ENCODE measurements around the gene ARSB. TPM values are rescaled to one million over a fixed set of nuclear protein-coding genes. Genes with fewer than 3 reads are reported as not detected.

The ARSB gene
- total and polyA plus RNA-seq, 3 donors from 2014 or later, result 5.3 to 12.9 (median 11.8) TPM

DNA sequence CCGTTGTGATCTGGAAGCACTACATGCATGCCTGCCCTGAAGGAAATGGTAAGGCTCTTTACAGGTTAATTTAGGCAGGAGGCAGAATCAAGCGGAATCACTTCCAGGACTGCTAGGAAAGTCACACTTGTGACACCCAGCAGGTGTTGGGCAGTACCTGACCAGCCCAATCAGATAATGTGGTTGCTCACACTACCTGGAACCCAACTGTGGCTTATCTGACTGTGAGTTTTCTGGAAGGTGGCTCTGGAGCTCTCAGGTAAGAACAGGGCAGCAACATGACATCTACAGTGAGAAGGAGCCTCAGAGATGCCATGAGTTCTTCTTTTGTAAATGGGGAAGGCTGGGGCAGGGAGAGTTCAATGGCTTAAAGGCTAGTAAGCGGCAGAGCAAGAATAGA, 146.4 kb downstream of the ARSB start:
- Histone ChIP-seq H3K27me3 (no peaks in the 10 kb centered on the region), H3K4me3 (no peak overlapping the region), H3K4me1 (no peaks in the 10 kb centered on the region), H3K27ac (no peak overlapping the region), H3K36me3 (ENCODE audit: low read depth, missing control alignments) (no peaks in the 10 kb centered on the region), H3K9me3 (no peaks in the 10 kb centered on the region)
- no peak for TF ChIP-seq CTCF (IDR thresholded peaks at IDR 0.05)
- no peak for TF ChIP-seq POLR2A (IDR thresholded peaks at IDR 0.05)
- intact Hi-C loops (cut with DNase I; ENCODE audit: low total_unique reads), result no loop called here
- WGBS, 2 donors, result 94 to 96% methylated on average over 2 to 3 of the region's 3 CpGs
- no peak for DNase-seq

DNA sequence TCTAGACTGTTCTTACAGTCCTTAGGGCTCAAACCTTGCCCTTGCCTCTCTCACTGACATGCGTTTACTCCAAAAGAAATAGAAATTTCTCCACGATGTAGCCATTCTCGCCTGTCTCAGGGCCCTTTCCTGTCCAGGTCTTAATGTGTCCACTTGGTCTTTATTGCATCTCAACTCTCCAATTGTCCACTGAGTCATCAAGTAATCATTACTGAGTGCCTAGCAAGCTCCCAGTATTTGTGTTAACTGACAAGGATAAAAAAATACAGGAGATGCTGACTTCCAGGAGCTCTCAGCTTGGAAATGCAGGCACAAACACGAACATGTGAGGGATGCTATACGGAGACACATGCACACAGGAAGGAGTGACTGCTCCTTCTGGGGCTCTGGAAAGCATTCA, 147.3 kb downstream of the ARSB start:
- Histone ChIP-seq H3K4me3 (no peak overlapping the region), H3K4me1 (no peaks in the 10 kb centered on the region), H3K27me3 (no peaks in the 10 kb centered on the region), H3K9me3 (no peaks in the 10 kb centered on the region), H3K27ac (no peak overlapping the region), H3K36me3 (ENCODE audit: low read depth, missing control alignments) (no peaks in the 10 kb centered on the region)
- 94% methylated on average over 5 of the region's 5 CpGs for WGBS, 2 donors
- TF ChIP-seq CTCF (IDR thresholded peaks at IDR 0.05) (no peak), POLR2A (IDR thresholded peaks at IDR 0.05) (no peak)
- intact Hi-C loops (cut with DNase I; ENCODE audit: low total_unique reads), result no loop called here
- no peak for DNase-seq

GRCh38 chr5:78835176-78835575, 149.9 kb downstream of the ARSB start:
- Histone ChIP-seq H3K27ac (no peak overlapping the region), H3K9me3 (no peaks in the 10 kb centered on the region), H3K4me3 (no peak overlapping the region), H3K4me1 (no peaks in the 10 kb centered on the region), H3K27me3 (no peaks in the 10 kb centered on the region), H3K36me3 (ENCODE audit: low read depth, missing control alignments) (no peaks in the 10 kb centered on the region)
- no peak for DNase-seq
- TF ChIP-seq POLR2A (IDR thresholded peaks at IDR 0.05) (no peak), CTCF (IDR thresholded peaks at IDR 0.05) (no peak)
- WGBS, 2 donors, result 94 to 96% methylated on average over 9 of the region's 9 CpGs
- intact Hi-C loops (cut with DNase I; ENCODE audit: low total_unique reads), result no loop called here

DNA sequence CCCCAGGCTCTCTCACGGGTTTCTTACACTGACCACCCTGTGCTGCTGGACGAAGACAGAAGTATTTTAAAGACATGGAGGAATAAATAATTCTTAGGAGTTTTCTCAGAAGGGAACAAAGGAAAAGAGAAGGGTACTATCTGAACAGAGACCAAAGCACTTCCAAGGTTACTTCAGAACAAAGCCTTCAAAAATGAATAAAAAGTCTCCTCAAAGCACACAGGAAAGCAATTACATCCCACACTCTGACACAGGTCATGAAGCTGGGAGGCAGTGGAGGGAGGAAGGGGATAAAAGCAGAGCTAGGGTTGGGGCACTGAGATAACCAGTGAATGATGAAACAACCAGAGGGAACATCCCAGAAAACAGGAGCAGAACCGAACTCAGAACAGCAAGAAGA, 151.8 kb downstream of the ARSB start:
- Histone ChIP-seq H3K27ac (no peak overlapping the region), H3K27me3 (no peaks in the 10 kb centered on the region), H3K4me3 (no peak overlapping the region), H3K9me3 (no peaks in the 10 kb centered on the region), H3K36me3 (ENCODE audit: low read depth, missing control alignments) (no peaks in the 10 kb centered on the region), H3K4me1 (no peaks in the 10 kb centered on the region)
- WGBS, 2 donors, result 61 to 65% methylated on average over 3 of the region's 3 CpGs
- intact Hi-C loops (cut with DNase I; ENCODE audit: low total_unique reads), result no loop called here
- TF ChIP-seq POLR2A (IDR thresholded peaks at IDR 0.05) (no peak), CTCF (IDR thresholded peaks at IDR 0.05) (no peak)
- DNase-seq, result no peak

DNA sequence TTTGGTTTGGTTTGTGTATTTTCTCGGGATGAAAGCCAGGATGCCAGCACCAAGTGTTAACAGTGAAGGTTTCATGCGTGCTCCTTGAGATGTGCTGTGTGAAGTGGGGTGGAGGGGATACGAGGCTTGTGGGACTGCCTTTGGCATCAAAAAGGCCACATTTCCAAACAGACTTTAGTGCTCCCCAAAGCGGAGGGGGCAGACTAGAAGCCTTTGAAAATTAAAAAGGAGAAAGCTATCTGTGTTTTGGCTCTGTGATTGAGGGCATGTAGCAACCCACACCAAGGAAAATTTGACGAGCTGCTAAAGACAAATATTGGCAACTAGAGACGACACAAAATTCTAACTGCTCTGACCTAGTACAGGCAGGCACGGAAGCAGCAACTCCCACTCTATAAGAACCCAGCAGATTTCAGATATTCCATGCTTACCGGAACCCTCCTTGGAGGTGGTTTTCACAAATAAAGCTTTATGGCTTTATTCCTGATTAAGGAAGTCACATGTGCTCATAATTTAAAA, 154.5 kb downstream of the ARSB start:
- intact Hi-C loops (cut with DNase I; ENCODE audit: low total_unique reads), result no loop called here
- Histone ChIP-seq H3K36me3 (ENCODE audit: low read depth, missing control alignments) (no peaks in the 10 kb centered on the region), H3K27me3 (no peaks in the 10 kb centered on the region), H3K27ac (no peak overlapping the region), H3K4me1 (no peaks in the 10 kb centered on the region), H3K4me3 (no peak overlapping the region), H3K9me3 (no peaks in the 10 kb centered on the region)
- WGBS, 2 donors, result 54 to 59% methylated on average over 8 of the region's 8 CpGs
- TF ChIP-seq CTCF (IDR thresholded peaks at IDR 0.05), result no peak
- no peak for TF ChIP-seq POLR2A (IDR thresholded peaks at IDR 0.05)
- no peak for DNase-seq
